ENCODE data around the gene STYK1. TPM values are rescaled to one million over a fixed set of nuclear protein-coding genes. Genes with fewer than 3 reads are reported as not detected.

STYK1 gene
- polyA plus RNA-seq, 4 donors: 1.9 to 8.1 (median 4.8) TPM

GRCh38 chr12:10672231-10672868 lies 1.5 kb downstream of the STYK1 start:
- H3K4me1 ChIP-seq (ENCODE audit: control insufficient read depth in 3 of 3, insufficient read depth in 2 of 3, low read depth in 1 of 3, low read length in 2 of 3): peaks cover 0 to 2% (median 0%) of the 10 kb centered on the region in 3 donors
- peaks cover 0 to 20% (median 1%) of the 10 kb centered on the region in 3 donors for H3K27me3 ChIP-seq (ENCODE audit: control insufficient read depth in 3 of 3, insufficient read depth in 3 of 3, low read length in 3 of 3)
- FAIRE-seq (no peak), DNase-seq (peak in 1 of 2 donors; percentile 81)
- peak overlapping the region in 1 of 3 donors; percentile 77 for H3K4me3 ChIP-seq (ENCODE audit: low read depth in 1 of 3, low read length in 3 of 3)
- H3K36me3 ChIP-seq (ENCODE audit: control insufficient read depth in 3 of 3, insufficient read depth in 2 of 3, low read depth in 1 of 3, low read length in 3 of 3): no peaks in the 10 kb centered on the region
- no peaks in the 10 kb centered on the region for H3K9me3 ChIP-seq (ENCODE audit: control insufficient read depth in 2 of 2, insufficient read depth in 1 of 2, low read depth in 1 of 2, low read length in 1 of 2)
- peak overlapping the region in 1 of 3 donors; percentile 51 for H3K27ac ChIP-seq (ENCODE audit: low read depth in 1 of 3, low read length in 2 of 3)
- WGBS, 3 donors: 32 to 68% (median 35%) methylated on average over 15 of the region's 15 CpGs

GRCh38 chr12:10669533-10669932 lies 4.3 kb downstream of the STYK1 start:
- no peak for FAIRE-seq
- WGBS, 3 donors: 86 to 98% (median 90%) methylated on average over 1 of the region's 1 CpG
- H3K27me3 ChIP-seq (ENCODE audit: control insufficient read depth in 3 of 3, insufficient read depth in 3 of 3, low read length in 3 of 3): peaks cover 0 to 16% (median 1%) of the 10 kb centered on the region in 3 donors

GRCh38 chr12:10668526-10668925 lies 5.3 kb downstream of the STYK1 start:
- Histone ChIP-seq H3K4me1 (ENCODE audit: control insufficient read depth in 3 of 3, insufficient read depth in 2 of 3, low read depth in 1 of 3, low read length in 2 of 3) (peaks cover 0 to 2% (median 0%) of the 10 kb centered on the region in 3 donors), H3K36me3 (ENCODE audit: control insufficient read depth in 3 of 3, insufficient read depth in 2 of 3, low read depth in 1 of 3, low read length in 3 of 3) (no peaks in the 10 kb centered on the region), H3K27me3 (ENCODE audit: control insufficient read depth in 3 of 3, insufficient read depth in 3 of 3, low read length in 3 of 3) (peaks cover 0 to 8% (median 1%) of the 10 kb centered on the region in 3 donors), H3K4me3 (ENCODE audit: low read depth in 1 of 3, low read length in 3 of 3) (no peak overlapping the region), H3K27ac (ENCODE audit: low read depth in 1 of 3, low read length in 2 of 3) (peak overlapping the region in 1 of 3 donors; percentile 27), H3K9me3 (ENCODE audit: control insufficient read depth in 2 of 2, insufficient read depth in 1 of 2, low read depth in 1 of 2, low read length in 1 of 2) (no peaks in the 10 kb centered on the region)
- 6 to 44% (median 26%) methylated on average over 5 of the region's 5 CpGs for WGBS, 3 donors
- DNase-seq (peak in 1 of 2 donors; percentile 70), FAIRE-seq (no peak)

More at GRCh38 chr12:10669533-10669932, 4.3 kb downstream of the STYK1 start:
- no peaks in the 10 kb centered on the region for H3K36me3 ChIP-seq (ENCODE audit: control insufficient read depth in 3 of 3, insufficient read depth in 2 of 3, low read depth in 1 of 3, low read length in 3 of 3)
- H3K4me1 ChIP-seq (ENCODE audit: control insufficient read depth in 3 of 3, insufficient read depth in 2 of 3, low read depth in 1 of 3, low read length in 2 of 3): peaks cover 0 to 2% (median 0%) of the 10 kb centered on the region in 3 donors
- DNase-seq: no peak
- H3K27ac ChIP-seq (ENCODE audit: low read depth in 1 of 3, low read length in 2 of 3): no peak overlapping the region
- H3K4me3 ChIP-seq (ENCODE audit: low read depth in 1 of 3, low read length in 3 of 3): no peak overlapping the region
- H3K9me3 ChIP-seq (ENCODE audit: control insufficient read depth in 2 of 2, insufficient read depth in 1 of 2, low read depth in 1 of 2, low read length in 1 of 2): no peaks in the 10 kb centered on the region

- no peak overlapping the region for H3K27ac ChIP-seq (ENCODE audit: low read depth in 1 of 3, low read length in 2 of 3)
- H3K4me3 ChIP-seq (ENCODE audit: low read depth in 1 of 3, low read length in 3 of 3): no peak overlapping the region
- no peaks in the 10 kb centered on the region for H3K9me3 ChIP-seq (ENCODE audit: control insufficient read depth in 2 of 2, insufficient read depth in 1 of 2, low read depth in 1 of 2, low read length in 1 of 2)
- H3K4me1 ChIP-seq (ENCODE audit: control insufficient read depth in 3 of 3, insufficient read depth in 2 of 3, low read depth in 1 of 3, low read length in 2 of 3): peaks cover 0 to 2% (median 0%) of the 10 kb centered on the region in 3 donors
- no peak for FAIRE-seq
- 67 to 80% (median 70%) methylated on average over 1 of the region's 1 CpG for WGBS, 3 donors
- DNase-seq: no peak
- no peaks in the 10 kb centered on the region for H3K36me3 ChIP-seq (ENCODE audit: control insufficient read depth in 3 of 3, insufficient read depth in 2 of 3, low read depth in 1 of 3, low read length in 3 of 3)
- peaks cover 0 to 6% (median 1%) of the 10 kb centered on the region in 3 donors for H3K27me3 ChIP-seq (ENCODE audit: control insufficient read depth in 3 of 3, insufficient read depth in 3 of 3, low read length in 3 of 3)
Measured at GRCh38 chr12:10667581-10667980, 6.3 kb downstream of the STYK1 start.

GRCh38 chr12:10664499-10664898 lies 9.4 kb downstream of the STYK1 start:
- Histone ChIP-seq H3K4me1 (ENCODE audit: control insufficient read depth in 3 of 3, insufficient read depth in 2 of 3, low read depth in 1 of 3, low read length in 2 of 3) (peaks cover 0 to 2% (median 0%) of the 10 kb centered on the region in 3 donors), H3K4me3 (ENCODE audit: low read depth in 1 of 3, low read length in 3 of 3) (no peak overlapping the region), H3K9me3 (ENCODE audit: control insufficient read depth in 2 of 2, insufficient read depth in 1 of 2, low read depth in 1 of 2, low read length in 1 of 2) (no peaks in the 10 kb centered on the region), H3K27me3 (ENCODE audit: control insufficient read depth in 3 of 3, insufficient read depth in 3 of 3, low read length in 3 of 3) (peaks cover 0 to 1% (median 0%) of the 10 kb centered on the region in 3 donors), H3K36me3 (ENCODE audit: control insufficient read depth in 3 of 3, insufficient read depth in 2 of 3, low read depth in 1 of 3, low read length in 3 of 3) (no peaks in the 10 kb centered on the region), H3K27ac (ENCODE audit: low read depth in 1 of 3, low read length in 2 of 3) (no peak overlapping the region)
- DNase-seq (peak in 1 of 2 donors; percentile 42), FAIRE-seq (no peak)
- WGBS, 3 donors: 16 to 54% (median 39%) methylated on average over 2 of the region's 2 CpGs

GRCh38 chr12:10663869-10664268 lies 10.0 kb downstream of the STYK1 start:
- peaks cover 0 to 1% (median 0%) of the 10 kb centered on the region in 3 donors for H3K27me3 ChIP-seq (ENCODE audit: control insufficient read depth in 3 of 3, insufficient read depth in 3 of 3, low read length in 3 of 3)
- H3K4me1 ChIP-seq (ENCODE audit: control insufficient read depth in 3 of 3, insufficient read depth in 2 of 3, low read depth in 1 of 3, low read length in 2 of 3): peaks cover 0 to 2% (median 0%) of the 10 kb centered on the region in 3 donors
- H3K27ac ChIP-seq (ENCODE audit: low read depth in 1 of 3, low read length in 2 of 3): no peak overlapping the region
- FAIRE-seq (no peak), DNase-seq (no peak)
- 88 to 97% (median 93%) methylated on average over 3 of the region's 3 CpGs for WGBS, 3 donors
- H3K9me3 ChIP-seq (ENCODE audit: control insufficient read depth in 2 of 2, insufficient read depth in 1 of 2, low read depth in 1 of 2, low read length in 1 of 2): no peaks in the 10 kb centered on the region
- no peaks in the 10 kb centered on the region for H3K36me3 ChIP-seq (ENCODE audit: control insufficient read depth in 3 of 3, insufficient read depth in 2 of 3, low read depth in 1 of 3, low read length in 3 of 3)
- H3K4me3 ChIP-seq (ENCODE audit: low read depth in 1 of 3, low read length in 3 of 3): no peak overlapping the region

DNA sequence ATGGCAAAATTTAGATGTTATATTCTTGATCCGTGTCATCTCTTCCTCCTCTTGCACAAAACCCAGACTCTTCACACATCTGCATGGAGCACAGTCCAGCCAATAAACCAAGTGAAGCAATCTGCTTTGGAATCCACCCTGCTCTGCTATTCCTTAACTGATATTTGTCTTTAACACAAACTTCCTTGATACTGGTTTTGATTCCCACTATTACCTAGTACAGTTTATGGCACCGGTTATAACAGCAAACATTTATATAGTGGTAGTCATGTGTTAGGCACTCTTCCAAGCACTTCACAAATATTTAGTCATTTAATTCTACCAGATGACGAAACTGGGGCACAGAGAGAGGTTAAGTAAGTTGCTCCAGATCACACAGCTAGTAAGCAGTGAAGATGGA lies 12.5 kb downstream of the STYK1 start:
- WGBS, 3 donors: 11 to 39% (median 32%) methylated on average over 3 of the region's 3 CpGs
- H3K9me3 ChIP-seq (ENCODE audit: control insufficient read depth in 2 of 2, insufficient read depth in 1 of 2, low read depth in 1 of 2, low read length in 1 of 2): peaks cover 0 to 3% of the 10 kb centered on the region in 2 donors
- H3K4me3 ChIP-seq (ENCODE audit: low read depth in 1 of 3, low read length in 3 of 3): no peak overlapping the region
- H3K36me3 ChIP-seq (ENCODE audit: control insufficient read depth in 3 of 3, insufficient read depth in 2 of 3, low read depth in 1 of 3, low read length in 3 of 3): no peaks in the 10 kb centered on the region
- H3K27me3 ChIP-seq (ENCODE audit: control insufficient read depth in 3 of 3, insufficient read depth in 3 of 3, low read length in 3 of 3): no peaks in the 10 kb centered on the region
- FAIRE-seq (no peak), DNase-seq (peak; percentile 33 to 86)
- no peaks in the 10 kb centered on the region for H3K4me1 ChIP-seq (ENCODE audit: control insufficient read depth in 3 of 3, insufficient read depth in 2 of 3, low read depth in 1 of 3, low read length in 2 of 3)
- H3K27ac ChIP-seq (ENCODE audit: low read depth in 1 of 3, low read length in 2 of 3): no peak overlapping the region

- H3K36me3 ChIP-seq (ENCODE audit: control insufficient read depth in 3 of 3, insufficient read depth in 2 of 3, low read depth in 1 of 3, low read length in 3 of 3): no peaks in the 10 kb centered on the region
- no peak overlapping the region for H3K4me3 ChIP-seq (ENCODE audit: low read depth in 1 of 3, low read length in 3 of 3)
- no peaks in the 10 kb centered on the region for H3K27me3 ChIP-seq (ENCODE audit: control insufficient read depth in 3 of 3, insufficient read depth in 3 of 3, low read length in 3 of 3)
- peaks cover 0 to 7% of the 10 kb centered on the region in 2 donors for H3K9me3 ChIP-seq (ENCODE audit: control insufficient read depth in 2 of 2, insufficient read depth in 1 of 2, low read depth in 1 of 2, low read length in 1 of 2)
- no peak overlapping the region for H3K27ac ChIP-seq (ENCODE audit: low read depth in 1 of 3, low read length in 2 of 3)
- FAIRE-seq: no peak
- H3K4me1 ChIP-seq (ENCODE audit: control insufficient read depth in 3 of 3, insufficient read depth in 2 of 3, low read depth in 1 of 3, low read length in 2 of 3): no peaks in the 10 kb centered on the region
- no peak for DNase-seq
Measured at GRCh38 chr12:10654003-10654402, 19.8 kb downstream of the STYK1 start.

All from small intestine (tissue), 7 donors.